Activated T-cell treated with anti-CD3 and anti-CD28 coated beads, Interleukin-2, amount 50 U/mL, for 72 hours (primary cell): Measurements from ENCODE around the gene ARHGEF11. TPM values are rescaled to one million over a fixed set of nuclear protein-coding genes. Genes with fewer than 3 reads are reported as not detected.

Experiments used
- ATAC-seq, 2 donors: fragments of 150-1000 bp; cut with Tn5 transposase; replicated peaks in 1 of 2; 2 replicates each; pipeline ENCODE4 v1.10.0; 2021; ENCODE audit warnings: moderate library complexity in 2 of 2, mild to moderate bottlenecking in 1 of 2
- DNase-seq, 2 donors: peaks; one replicate each; pipeline ENCODE4 v3.0.0; 2021 to 2022; ENCODE audit warnings: mixed read lengths in 1 of 2
- H3K27ac Mint-ChIP-seq: one replicate; pipeline ENCODE4 v1.8.0; 2022; ENCODE audit warnings: mild to moderate bottlenecking, moderate library complexity, mixed read lengths
- H3K27me3 Mint-ChIP-seq: one replicate; pipeline ENCODE4 v1.8.0; 2022; ENCODE audit warnings: low read depth, mixed read lengths
- H3K36me3 Mint-ChIP-seq, 2 donors: one replicate each; pipeline ENCODE4 v1.8.0; 2022; ENCODE audit warnings: mixed read lengths in 2 of 2, mild to moderate bottlenecking in 1 of 2; ENCODE audit not compliant: insufficient read depth in 2 of 2
- H3K4me1 Mint-ChIP-seq: one replicate; pipeline ENCODE4 v1.8.0; 2022; ENCODE audit warnings: low read depth, mixed read lengths
- H3K4me3 Mint-ChIP-seq, 2 donors: one replicate each; pipeline ENCODE4 v1.8.0; 2022; ENCODE audit warnings: mild to moderate bottlenecking in 2 of 2, mixed read lengths in 2 of 2, moderate library complexity in 2 of 2
- H3K9me3 Mint-ChIP-seq, 2 donors: one replicate each; pipeline ENCODE4 v1.8.0; 2022; ENCODE audit warnings: mixed read lengths in 2 of 2
- total RNA-seq, 2 donors: library from RNA; stranded (reverse); gene quantifications; one replicate each; pipeline ENCODE4 v1.2.3, GENCODE V29; 2022

ARHGEF11 gene
- total RNA-seq, 2 donors from 2014 or later: 4.0 to 5.2 TPM

DNA sequence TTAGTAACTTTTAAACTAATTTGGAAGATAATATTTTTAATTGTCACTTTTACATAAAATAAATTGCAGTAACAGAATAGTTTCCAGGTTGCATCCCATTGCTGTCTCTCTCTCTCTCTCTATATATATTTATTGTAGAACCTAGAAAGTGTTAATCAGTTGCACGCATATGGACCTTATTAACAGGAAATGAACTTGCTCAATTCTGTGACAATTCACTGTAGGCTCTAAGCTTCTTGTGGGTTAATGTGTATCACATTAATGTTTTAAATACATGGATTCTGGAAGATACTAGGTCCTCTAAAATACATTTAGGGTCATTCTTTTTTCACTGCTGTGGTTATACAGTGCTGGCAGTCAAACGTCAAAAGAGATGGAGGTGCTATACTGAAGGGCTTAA, 92.0 kb downstream of the ARHGEF11 start:
- Mint-ChIP-seq H3K36me3 (peaks cover 0 to 2% of the 10 kb centered on the region in 2 donors), H3K4me3 (no peak overlapping the region), H3K27ac (peak overlapping the region; percentile 13), H3K9me3 (no peaks in the 10 kb centered on the region), H3K4me1 (peaks cover 5% of the 10 kb centered on the region), H3K27me3 (no peaks in the 10 kb centered on the region)
- DNase-seq (no peak), ATAC-seq (no peak)

DNA sequence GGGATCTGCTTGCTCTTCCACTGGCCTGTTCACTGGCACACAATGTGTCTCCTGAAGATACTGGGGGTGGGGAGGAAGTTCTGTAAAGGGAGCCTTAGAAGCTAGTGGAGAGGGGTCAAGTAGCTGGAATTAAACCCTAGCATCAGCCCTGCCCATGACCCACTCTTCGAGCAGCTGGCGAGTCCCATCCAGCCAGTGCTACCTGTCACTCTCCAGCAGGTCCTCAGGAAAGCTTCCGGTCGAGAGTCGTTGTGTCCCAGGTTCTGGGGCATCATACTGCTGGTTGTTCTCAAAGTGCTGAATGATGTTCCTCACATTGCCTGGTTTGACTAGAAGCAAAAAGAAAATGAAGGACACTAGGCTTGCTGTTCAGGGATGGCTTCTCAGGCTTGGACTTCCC, 94.2 kb downstream of the ARHGEF11 start:
- H3K4me3 Mint-ChIP-seq: no peak overlapping the region
- ATAC-seq (no peak), DNase-seq (no peak)
- peaks cover 5% of the 10 kb centered on the region for H3K4me1 Mint-ChIP-seq
- H3K9me3 Mint-ChIP-seq: no peaks in the 10 kb centered on the region
- peaks cover 0 to 2% of the 10 kb centered on the region in 2 donors for H3K36me3 Mint-ChIP-seq
- no peaks in the 10 kb centered on the region for H3K27me3 Mint-ChIP-seq
- no peak overlapping the region for H3K27ac Mint-ChIP-seq

DNA sequence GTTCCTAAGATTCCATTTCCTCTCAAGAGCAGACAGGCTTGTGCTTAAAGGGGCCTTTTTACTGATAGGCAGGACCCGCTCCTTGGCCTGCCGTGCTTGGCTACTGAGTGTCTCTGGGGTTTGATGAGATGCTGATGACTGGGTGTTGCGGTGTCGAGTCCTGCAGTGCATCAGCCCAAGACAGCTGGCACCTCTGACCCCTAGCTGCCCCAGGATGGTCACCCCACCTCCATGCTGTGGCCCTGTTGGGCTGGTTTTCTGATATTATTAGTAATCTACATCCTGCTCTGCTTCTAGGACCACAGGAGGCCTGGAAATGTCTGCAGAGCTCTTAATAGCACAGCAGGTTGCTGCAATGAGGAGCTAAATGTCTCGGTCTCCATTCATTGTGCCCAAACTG, 96.4 kb downstream of the ARHGEF11 start:
- H3K36me3 Mint-ChIP-seq: peaks cover 0 to 2% of the 10 kb centered on the region in 2 donors

DNA sequence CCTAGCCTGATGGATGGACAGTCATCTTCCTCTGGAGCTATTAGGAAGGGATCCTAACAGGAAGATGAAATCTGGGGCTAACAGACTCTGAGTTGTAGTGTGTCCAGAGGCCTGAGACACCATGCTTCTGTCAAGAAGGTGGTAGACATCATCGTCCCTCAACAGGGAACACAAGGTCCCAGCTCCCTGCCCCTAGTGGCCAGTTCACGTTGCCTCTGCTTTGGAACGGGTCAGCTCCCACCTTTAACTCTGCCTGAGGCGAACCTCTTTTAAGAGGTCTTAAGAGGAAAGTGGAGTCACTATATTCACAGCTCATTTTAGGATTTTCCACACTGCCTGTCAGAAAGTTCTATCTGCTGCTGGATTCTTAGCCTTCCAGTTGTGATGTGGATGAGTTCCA, 96.8 kb downstream of the ARHGEF11 start:
- Mint-ChIP-seq H3K4me1 (peaks cover 5% of the 10 kb centered on the region), H3K36me3 (peaks cover 0 to 2% of the 10 kb centered on the region in 2 donors), H3K27me3 (no peaks in the 10 kb centered on the region), H3K27ac (no peak overlapping the region), H3K9me3 (no peaks in the 10 kb centered on the region), H3K4me3 (no peak overlapping the region)
- no peak for ATAC-seq
- DNase-seq: no peak

More for the DNA sequence above, 96.4 kb downstream of the ARHGEF11 start:
- ATAC-seq: no peak
- Mint-ChIP-seq H3K4me1 (peaks cover 5% of the 10 kb centered on the region), H3K27ac (no peak overlapping the region), H3K4me3 (no peak overlapping the region), H3K27me3 (no peaks in the 10 kb centered on the region), H3K9me3 (no peaks in the 10 kb centered on the region)
- no peak for DNase-seq

DNA sequence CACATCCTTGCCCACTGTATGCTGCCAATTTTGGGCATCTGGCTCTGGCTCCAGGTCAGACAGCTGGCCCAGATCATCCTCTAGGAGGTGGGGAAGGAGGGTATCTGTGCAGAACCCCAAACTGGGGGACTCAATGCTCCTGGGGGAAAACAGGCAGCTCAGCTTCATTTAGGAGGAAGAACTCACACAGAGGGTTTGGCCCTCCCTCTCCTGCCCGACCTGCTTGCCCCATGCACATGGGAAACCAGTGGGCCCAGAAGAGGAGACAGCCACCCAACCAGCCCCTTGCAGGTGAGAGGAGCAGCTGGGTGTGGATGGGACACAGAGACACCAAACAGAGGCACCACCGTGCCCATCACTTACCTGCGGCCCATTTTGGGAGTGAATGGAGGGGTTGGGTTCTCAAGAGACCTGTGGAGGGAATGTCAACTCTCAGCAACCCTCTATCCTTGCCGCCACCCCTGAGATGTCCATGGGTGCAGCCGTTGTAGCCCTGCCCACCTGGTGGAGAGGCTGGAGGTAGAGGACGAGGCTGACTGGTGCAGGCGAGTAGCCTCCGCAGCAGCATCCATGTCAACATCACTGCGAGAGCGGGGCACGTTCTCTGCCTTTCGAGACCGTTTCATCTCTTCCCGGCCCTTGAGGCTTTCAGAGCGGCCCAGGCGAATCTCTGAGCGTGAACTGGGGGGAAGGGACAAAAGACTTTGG, 97.6 kb downstream of the ARHGEF11 start:
- no peak for ATAC-seq
- Mint-ChIP-seq H3K27ac (no peak overlapping the region), H3K4me3 (no peak overlapping the region), H3K4me1 (peaks cover 5% of the 10 kb centered on the region), H3K27me3 (no peaks in the 10 kb centered on the region), H3K36me3 (peaks cover 0 to 2% of the 10 kb centered on the region in 2 donors), H3K9me3 (no peaks in the 10 kb centered on the region)
- DNase-seq: no peak

DNA sequence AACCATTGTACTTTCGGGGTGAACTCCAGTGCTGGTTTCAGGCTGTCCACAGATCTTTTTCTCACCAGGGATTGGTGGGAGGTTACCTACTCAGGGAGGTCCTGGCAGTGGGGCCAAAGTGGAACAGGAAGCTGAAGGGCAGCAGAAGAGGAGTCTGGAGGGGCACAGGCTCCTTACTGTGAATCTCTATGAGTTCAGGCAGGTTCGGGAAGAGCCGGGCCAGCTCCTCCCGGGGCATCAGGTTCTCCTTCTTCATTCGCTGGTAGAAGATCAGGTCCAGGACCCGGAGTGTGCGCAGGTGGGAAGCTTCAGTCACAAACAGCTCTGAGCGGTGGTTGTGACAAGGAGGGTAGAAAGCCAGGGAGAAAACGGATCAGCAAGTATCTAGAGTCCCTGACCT, 98.4 kb downstream of the ARHGEF11 start:
- H3K9me3 Mint-ChIP-seq: no peaks in the 10 kb centered on the region
- ATAC-seq (no peak), DNase-seq (no peak)
- H3K4me1 Mint-ChIP-seq: peaks cover 5% of the 10 kb centered on the region
- H3K4me3 Mint-ChIP-seq: no peak overlapping the region
- no peaks in the 10 kb centered on the region for H3K27me3 Mint-ChIP-seq
- H3K27ac Mint-ChIP-seq: no peak overlapping the region
- H3K36me3 Mint-ChIP-seq: peaks cover 0 to 2% of the 10 kb centered on the region in 2 donors

DNA sequence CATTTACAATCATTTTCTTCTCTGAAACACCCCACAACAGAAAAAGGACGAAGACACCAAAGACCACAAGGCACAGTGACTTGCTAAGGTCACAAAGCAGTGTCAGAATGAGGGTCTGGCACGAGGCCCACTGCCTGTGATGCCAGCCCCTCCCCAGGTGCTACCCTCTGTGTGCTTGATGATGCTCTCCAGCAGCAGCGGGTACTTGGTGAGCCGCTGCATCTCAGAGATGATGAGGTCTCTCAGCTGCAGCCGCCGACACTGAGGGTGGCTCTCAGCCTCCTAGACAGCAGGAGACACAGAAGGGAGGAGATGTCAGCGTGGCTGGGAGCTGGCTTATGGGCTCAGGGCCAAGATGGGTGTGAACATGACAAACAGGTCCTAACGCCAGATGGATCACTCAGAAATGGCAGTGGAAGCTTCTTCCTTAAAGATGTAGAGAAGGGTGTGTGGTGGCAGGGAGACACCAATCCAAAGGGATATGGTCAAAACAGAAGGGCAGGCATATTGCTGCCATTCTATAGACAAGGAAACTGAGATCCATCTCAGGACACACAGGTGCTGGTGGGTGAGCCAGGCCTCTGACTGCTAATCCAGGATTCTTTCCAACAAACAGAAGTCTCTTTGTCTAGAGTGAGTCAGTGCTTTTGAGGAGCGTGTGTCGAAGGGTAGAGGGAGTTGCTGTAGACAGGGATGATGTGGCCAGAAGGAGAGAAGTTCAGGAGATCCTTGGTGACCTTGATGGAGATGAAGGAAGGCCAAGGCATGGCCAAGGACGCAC, 99.5 kb downstream of the ARHGEF11 start:
- no peak overlapping the region for H3K27ac Mint-ChIP-seq
- H3K36me3 Mint-ChIP-seq: peaks cover 0 to under 1% of the 10 kb centered on the region in 2 donors
- H3K9me3 Mint-ChIP-seq: no peaks in the 10 kb centered on the region
- no peak overlapping the region for H3K4me3 Mint-ChIP-seq
- no peak for DNase-seq
- H3K4me1 Mint-ChIP-seq: peaks cover under 1% of the 10 kb centered on the region
- ATAC-seq: no peak
- no peaks in the 10 kb centered on the region for H3K27me3 Mint-ChIP-seq

DNA sequence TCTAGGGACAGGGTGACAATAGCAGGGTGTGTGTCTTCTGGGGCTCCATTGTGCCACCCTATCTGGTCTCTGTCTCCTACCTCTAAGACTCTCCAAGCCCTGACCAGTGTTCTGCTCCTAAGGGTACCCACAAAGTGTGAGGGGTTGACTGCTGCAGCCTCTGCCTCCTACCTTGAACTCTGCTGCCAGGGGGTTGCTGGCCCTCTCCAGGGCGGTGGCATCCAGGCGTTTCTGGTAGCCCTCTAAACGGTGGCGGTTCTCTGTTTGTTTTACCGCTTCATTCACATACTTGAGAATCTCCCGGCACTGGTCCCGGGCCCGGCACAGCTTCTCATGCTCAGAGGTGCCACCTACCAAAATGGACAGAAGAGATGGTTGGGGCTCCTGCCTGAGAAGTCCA, 100.7 kb downstream of the ARHGEF11 start:
- Mint-ChIP-seq H3K4me3 (no peak overlapping the region), H3K9me3 (no peaks in the 10 kb centered on the region), H3K4me1 (no peaks in the 10 kb centered on the region), H3K27ac (no peak overlapping the region), H3K36me3 (no peaks in the 10 kb centered on the region), H3K27me3 (no peaks in the 10 kb centered on the region)
- ATAC-seq: no peak
- DNase-seq: no peak

DNA sequence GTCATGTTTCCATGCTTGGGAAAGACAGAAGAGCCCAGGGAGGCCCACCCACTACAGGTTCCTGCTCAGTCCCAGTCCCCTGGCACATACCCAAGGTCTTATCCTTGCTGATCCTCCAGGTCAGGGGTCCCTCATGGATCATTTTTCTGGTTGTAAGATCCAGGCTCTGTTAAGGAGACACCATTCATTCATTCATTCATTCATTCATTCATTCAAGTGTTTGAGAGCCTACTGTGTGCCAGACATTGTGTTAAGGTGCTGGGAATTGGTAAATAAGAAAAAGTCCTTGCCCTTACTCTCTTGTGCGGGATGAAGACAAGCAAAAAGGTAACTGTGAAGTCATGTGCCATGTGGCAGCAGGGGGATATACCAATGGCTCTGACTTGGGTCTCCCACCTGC, 101.3 kb downstream of the ARHGEF11 start:
- H3K27ac Mint-ChIP-seq: no peak overlapping the region
- no peak for ATAC-seq
- H3K4me1 Mint-ChIP-seq: no peaks in the 10 kb centered on the region
- H3K36me3 Mint-ChIP-seq: no peaks in the 10 kb centered on the region
- DNase-seq: no peak
- no peaks in the 10 kb centered on the region for H3K9me3 Mint-ChIP-seq
- no peak overlapping the region for H3K4me3 Mint-ChIP-seq
- H3K27me3 Mint-ChIP-seq: no peaks in the 10 kb centered on the region

DNA sequence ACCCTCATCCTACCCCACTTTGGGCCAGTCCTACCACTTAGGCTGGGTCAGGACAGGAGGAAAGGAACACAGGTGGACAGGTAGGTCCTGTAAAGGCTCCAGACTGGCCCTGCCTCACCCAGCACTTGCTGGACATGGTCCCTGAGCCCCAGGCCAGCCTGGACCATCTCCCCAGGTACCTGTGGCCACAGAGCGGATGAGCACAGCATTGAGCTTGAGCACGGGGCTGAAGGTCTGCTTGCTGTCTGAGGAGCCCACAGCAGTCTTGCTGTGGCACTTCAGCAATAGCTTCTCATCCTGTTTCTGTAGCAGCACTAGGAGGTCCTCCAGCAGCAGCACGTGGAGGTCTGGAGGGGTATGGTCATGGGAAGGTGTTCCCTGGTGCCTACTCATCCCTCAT, 101.8 kb downstream of the ARHGEF11 start:
- no peak overlapping the region for H3K4me3 Mint-ChIP-seq
- H3K9me3 Mint-ChIP-seq: no peaks in the 10 kb centered on the region
- no peaks in the 10 kb centered on the region for H3K27me3 Mint-ChIP-seq
- H3K27ac Mint-ChIP-seq: no peak overlapping the region
- no peak for ATAC-seq
- DNase-seq: no peak
- H3K36me3 Mint-ChIP-seq: no peaks in the 10 kb centered on the region
- no peaks in the 10 kb centered on the region for H3K4me1 Mint-ChIP-seq

DNA sequence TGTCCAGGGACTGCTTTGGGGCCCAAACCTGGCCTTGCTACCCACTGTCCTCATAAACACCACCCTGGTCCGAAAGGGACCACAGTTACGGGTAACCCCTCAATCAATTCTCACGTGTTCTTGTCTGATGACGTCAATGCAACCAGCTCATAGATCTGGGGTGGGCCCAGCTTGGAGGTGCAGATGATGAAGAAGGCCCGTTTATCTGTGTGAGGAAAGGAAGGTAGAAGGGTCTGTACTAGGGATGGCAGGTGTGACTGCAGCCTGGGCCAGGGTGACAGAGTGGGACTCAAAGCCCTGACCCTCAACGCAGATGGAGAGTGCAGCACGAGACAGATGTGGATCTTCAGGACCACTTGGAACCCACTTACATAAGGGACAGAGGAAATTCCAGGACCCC, 103.0 kb downstream of the ARHGEF11 start:
- Mint-ChIP-seq H3K27ac (no peak overlapping the region), H3K4me3 (no peak overlapping the region), H3K4me1 (no peaks in the 10 kb centered on the region), H3K9me3 (no peaks in the 10 kb centered on the region), H3K36me3 (no peaks in the 10 kb centered on the region), H3K27me3 (no peaks in the 10 kb centered on the region)
- DNase-seq: no peak
- ATAC-seq: no peak

DNA sequence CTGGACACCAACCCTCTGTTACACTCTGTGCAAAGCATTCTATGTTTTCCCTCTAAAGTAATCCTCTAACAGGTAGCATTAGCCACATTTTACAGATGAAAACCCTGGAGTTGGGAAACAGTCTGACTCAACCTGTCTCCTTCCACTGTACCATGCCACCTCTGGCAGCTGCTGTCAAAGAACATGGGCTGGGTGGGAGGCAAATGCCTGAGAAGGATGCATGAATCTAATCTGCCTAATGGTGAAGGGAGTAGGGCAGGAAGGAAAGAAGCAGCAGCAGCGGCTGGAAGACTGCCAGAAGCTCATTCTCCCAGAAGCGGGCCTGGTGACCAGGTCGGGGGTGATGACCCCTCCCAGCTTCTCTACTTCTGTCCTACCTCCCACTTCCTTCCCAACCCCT, 103.4 kb downstream of the ARHGEF11 start:
- H3K27ac Mint-ChIP-seq: no peak overlapping the region
- H3K4me1 Mint-ChIP-seq: no peaks in the 10 kb centered on the region
- H3K36me3 Mint-ChIP-seq: no peaks in the 10 kb centered on the region
- H3K27me3 Mint-ChIP-seq: no peaks in the 10 kb centered on the region
- no peak overlapping the region for H3K4me3 Mint-ChIP-seq
- ATAC-seq (no peak), DNase-seq (no peak)
- no peaks in the 10 kb centered on the region for H3K9me3 Mint-ChIP-seq

DNA sequence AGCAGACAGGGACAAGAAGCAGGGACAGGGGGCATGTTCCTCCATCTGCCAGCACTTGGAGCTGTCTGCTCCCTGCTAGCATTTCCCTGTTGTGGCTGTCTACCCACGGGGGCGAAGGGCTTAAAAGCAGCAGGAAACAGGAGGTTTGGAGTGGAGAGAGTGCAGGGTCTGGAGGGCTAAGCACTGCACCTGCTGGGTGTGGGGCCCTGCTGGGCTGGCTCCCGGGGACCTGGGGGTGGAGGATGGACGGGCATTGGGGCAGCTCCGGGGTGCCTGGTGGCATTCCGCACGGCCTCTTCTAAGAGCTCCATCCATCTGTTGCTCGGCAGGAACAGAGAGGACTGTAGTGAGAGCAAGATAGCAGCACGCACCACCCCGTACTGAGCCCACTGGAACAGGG, 103.9 kb downstream of the ARHGEF11 start:
- H3K27me3 Mint-ChIP-seq: no peaks in the 10 kb centered on the region
- ATAC-seq (no peak), DNase-seq (no peak)
- H3K4me1 Mint-ChIP-seq: no peaks in the 10 kb centered on the region
- H3K9me3 Mint-ChIP-seq: no peaks in the 10 kb centered on the region
- no peaks in the 10 kb centered on the region for H3K36me3 Mint-ChIP-seq
- no peak overlapping the region for H3K4me3 Mint-ChIP-seq
- no peak overlapping the region for H3K27ac Mint-ChIP-seq
